ENCODE measurements around the gene AFF3. TPM values are rescaled to one million over a fixed set of nuclear protein-coding genes. Genes with fewer than 3 reads are reported as not detected.

The AFF3 gene
- polyA plus RNA-seq, 1 donor (not counting 4 experiments of a cell fraction or from before 2014, with no cell fraction given), result not detected

DNA sequence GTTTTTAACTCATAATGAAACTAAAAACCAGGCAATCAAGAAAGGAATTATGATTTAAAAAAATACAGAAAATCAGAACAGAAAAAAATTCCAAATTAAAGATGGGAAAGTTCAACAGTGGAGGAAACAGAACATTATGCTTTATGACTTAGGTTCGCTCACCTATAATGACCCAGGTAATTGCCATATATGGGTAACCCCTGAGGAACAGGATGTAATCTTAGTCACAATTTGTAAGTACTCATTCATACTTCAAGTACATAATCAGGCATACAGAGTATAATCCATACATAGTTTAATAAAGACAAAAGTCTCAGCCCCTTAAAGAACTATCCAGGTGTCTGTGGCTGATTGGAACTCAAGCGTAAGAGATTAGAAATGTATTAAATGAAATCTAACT, 159.6 kb downstream of the AFF3 start:
- no peak for FAIRE-seq
- no peak for DNase-seq (ENCODE audit: low read depth, low spot score)
- no peak overlapping the region for H2AFZ ChIP-seq (ENCODE audit: control insufficient read depth, low read length)
- dilution Hi-C loops (cut with MboI; ENCODE audit: extremely low pct_ligation_motif_present, low sequenced_read_pairs), result no loop called here
- H3K27ac ChIP-seq (ENCODE audit: control insufficient read depth, insufficient read depth, low read length), result no peak overlapping the region
- no peaks in the 10 kb centered on the region for H3K4me1 ChIP-seq (ENCODE audit: control insufficient read depth, extremely low read depth, insufficient read depth, low read length)
- H4K20me1 ChIP-seq (ENCODE audit: control insufficient read depth, extremely low read depth, insufficient read depth, low read length), result no peaks in the 10 kb centered on the region
- H3K9ac ChIP-seq (ENCODE audit: control insufficient read depth, extremely low read depth, insufficient read depth, low read length), result no peak overlapping the region
- no peaks in the 10 kb centered on the region for H3K27me3 ChIP-seq (ENCODE audit: control insufficient read depth, extremely low read depth, insufficient read depth, low read length)
- H3K4me2 ChIP-seq (ENCODE audit: control insufficient read depth, extremely low read depth, insufficient read depth, low read depth, low read length), result no peak overlapping the region
- no peaks in the 10 kb centered on the region for H3K9me3 ChIP-seq (ENCODE audit: control insufficient read depth, low read depth, low read length)
- H3K36me3 ChIP-seq (ENCODE audit: control insufficient read depth in 2 of 2, extremely low read depth in 1 of 2, insufficient read depth in 2 of 2, low read length in 2 of 2), result no peaks in the 10 kb centered on the region
- H3K79me2 ChIP-seq (ENCODE audit: control insufficient read depth, insufficient read depth, low read length), result no peaks in the 10 kb centered on the region
- H3K4me3 ChIP-seq (ENCODE audit: control insufficient read depth in 2 of 3, extremely low read depth in 1 of 3, insufficient read depth in 2 of 3, low read depth in 1 of 3, low read length in 3 of 3), result no peak overlapping the region
- H3K9me1 ChIP-seq (ENCODE audit: control insufficient read depth, extremely low read depth, insufficient read depth, low read length), result no peaks in the 10 kb centered on the region
- TF ChIP-seq, protein P1, sequence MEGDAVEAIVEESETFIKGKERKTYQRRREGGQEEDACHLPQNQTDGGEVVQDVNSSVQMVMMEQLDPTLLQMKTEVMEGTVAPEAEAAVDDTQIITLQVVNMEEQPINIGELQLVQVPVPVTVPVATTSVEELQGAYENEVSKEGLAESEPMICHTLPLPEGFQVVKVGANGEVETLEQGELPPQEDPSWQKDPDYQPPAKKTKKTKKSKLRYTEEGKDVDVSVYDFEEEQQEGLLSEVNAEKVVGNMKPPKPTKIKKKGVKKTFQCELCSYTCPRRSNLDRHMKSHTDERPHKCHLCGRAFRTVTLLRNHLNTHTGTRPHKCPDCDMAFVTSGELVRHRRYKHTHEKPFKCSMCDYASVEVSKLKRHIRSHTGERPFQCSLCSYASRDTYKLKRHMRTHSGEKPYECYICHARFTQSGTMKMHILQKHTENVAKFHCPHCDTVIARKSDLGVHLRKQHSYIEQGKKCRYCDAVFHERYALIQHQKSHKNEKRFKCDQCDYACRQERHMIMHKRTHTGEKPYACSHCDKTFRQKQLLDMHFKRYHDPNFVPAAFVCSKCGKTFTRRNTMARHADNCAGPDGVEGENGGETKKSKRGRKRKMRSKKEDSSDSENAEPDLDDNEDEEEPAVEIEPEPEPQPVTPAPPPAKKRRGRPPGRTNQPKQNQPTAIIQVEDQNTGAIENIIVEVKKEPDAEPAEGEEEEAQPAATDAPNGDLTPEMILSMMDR (optimal IDR thresholded peaks at IDR 0.05 in 1 of 3, IDR thresholded peaks at IDR 0.05 in 1 of 3, conservative IDR thresholded peaks at IDR 0.05 in 1 of 3; ENCODE audit: extremely low read depth in 1 of 3, insufficient read depth in 2 of 3, low read length in 3 of 3), result no peak
- TF ChIP-seq EZH2 (IDR thresholded peaks at IDR 0.05; ENCODE audit: low read length), result no peak

DNA sequence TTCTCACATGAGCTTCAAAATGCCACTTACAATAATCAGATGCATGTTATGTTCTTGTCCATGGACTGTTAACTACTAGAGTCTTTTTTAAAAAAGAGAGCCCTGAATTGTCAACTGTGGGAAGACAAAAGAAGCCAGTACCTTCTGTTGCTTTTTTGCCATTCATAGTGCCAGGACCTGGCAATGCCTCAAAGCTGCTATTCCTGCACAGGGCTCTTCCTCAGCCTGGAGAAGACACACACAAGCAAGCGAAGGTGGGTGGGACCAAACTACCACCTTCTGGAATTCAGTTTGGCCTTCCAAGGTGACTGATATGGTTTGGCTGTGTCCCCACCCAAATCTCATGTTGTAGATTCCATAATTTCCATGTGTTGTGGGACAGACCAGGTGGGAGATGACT, 160.6 kb downstream of the AFF3 start:
- no peak for DNase-seq (ENCODE audit: low read depth, low spot score)
- H3K9ac ChIP-seq (ENCODE audit: control insufficient read depth, extremely low read depth, insufficient read depth, low read length), result no peak overlapping the region
- no peak for FAIRE-seq
- TF ChIP-seq EZH2 (IDR thresholded peaks at IDR 0.05; ENCODE audit: low read length), result no peak
- H3K79me2 ChIP-seq (ENCODE audit: control insufficient read depth, insufficient read depth, low read length), result no peaks in the 10 kb centered on the region
- H3K4me3 ChIP-seq (ENCODE audit: control insufficient read depth in 2 of 3, extremely low read depth in 1 of 3, insufficient read depth in 2 of 3, low read depth in 1 of 3, low read length in 3 of 3), result no peak overlapping the region
- H3K4me1 ChIP-seq (ENCODE audit: control insufficient read depth, extremely low read depth, insufficient read depth, low read length), result no peaks in the 10 kb centered on the region
- no peaks in the 10 kb centered on the region for H3K9me3 ChIP-seq (ENCODE audit: control insufficient read depth, low read depth, low read length)
- no peak overlapping the region for H3K4me2 ChIP-seq (ENCODE audit: control insufficient read depth, extremely low read depth, insufficient read depth, low read depth, low read length)
- dilution Hi-C loops (cut with MboI; ENCODE audit: extremely low pct_ligation_motif_present, low sequenced_read_pairs), result no loop called here
- H2AFZ ChIP-seq (ENCODE audit: control insufficient read depth, low read length), result no peak overlapping the region
- no peaks in the 10 kb centered on the region for H3K27me3 ChIP-seq (ENCODE audit: control insufficient read depth, extremely low read depth, insufficient read depth, low read length)
- H4K20me1 ChIP-seq (ENCODE audit: control insufficient read depth, extremely low read depth, insufficient read depth, low read length), result no peaks in the 10 kb centered on the region
- no peaks in the 10 kb centered on the region for H3K36me3 ChIP-seq (ENCODE audit: control insufficient read depth in 2 of 2, extremely low read depth in 1 of 2, insufficient read depth in 2 of 2, low read length in 2 of 2)
- no peaks in the 10 kb centered on the region for H3K9me1 ChIP-seq (ENCODE audit: control insufficient read depth, extremely low read depth, insufficient read depth, low read length)
- no peak overlapping the region for H3K27ac ChIP-seq (ENCODE audit: control insufficient read depth, insufficient read depth, low read length)

DNA sequence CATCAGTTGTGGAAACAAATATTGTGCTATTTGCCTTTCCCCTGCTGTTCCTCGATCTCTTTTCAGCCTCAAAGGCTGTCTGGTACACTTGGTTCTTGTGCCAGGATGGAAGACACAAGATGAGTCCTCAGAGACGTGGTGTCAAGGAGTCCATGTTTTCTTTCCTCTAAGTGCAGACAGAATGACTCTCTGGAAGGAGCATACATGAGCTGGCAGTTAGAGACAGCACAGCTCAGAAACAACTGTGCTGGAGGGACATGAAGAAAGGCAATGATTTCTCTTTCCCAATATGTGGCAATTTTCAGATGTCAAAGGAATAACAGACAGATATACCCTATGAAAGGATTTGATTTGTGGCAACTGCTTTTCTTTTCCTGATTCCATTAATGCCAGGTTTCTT, 162.2 kb downstream of the AFF3 start:
- no peaks in the 10 kb centered on the region for H4K20me1 ChIP-seq (ENCODE audit: control insufficient read depth, extremely low read depth, insufficient read depth, low read length)
- no peaks in the 10 kb centered on the region for H3K9me1 ChIP-seq (ENCODE audit: control insufficient read depth, extremely low read depth, insufficient read depth, low read length)
- dilution Hi-C loops (cut with MboI; ENCODE audit: extremely low pct_ligation_motif_present, low sequenced_read_pairs), result no loop called here
- H3K9ac ChIP-seq (ENCODE audit: control insufficient read depth, extremely low read depth, insufficient read depth, low read length), result no peak overlapping the region
- no peaks in the 10 kb centered on the region for H3K36me3 ChIP-seq (ENCODE audit: control insufficient read depth in 2 of 2, extremely low read depth in 1 of 2, insufficient read depth in 2 of 2, low read length in 2 of 2)
- no peaks in the 10 kb centered on the region for H3K9me3 ChIP-seq (ENCODE audit: control insufficient read depth, low read depth, low read length)
- FAIRE-seq (no peak), DNase-seq (ENCODE audit: low read depth, low spot score) (no peak)
- H2AFZ ChIP-seq (ENCODE audit: control insufficient read depth, low read length), result no peak overlapping the region
- no peak overlapping the region for H3K27ac ChIP-seq (ENCODE audit: control insufficient read depth, insufficient read depth, low read length)
- no peak overlapping the region for H3K4me3 ChIP-seq (ENCODE audit: control insufficient read depth in 2 of 3, extremely low read depth in 1 of 3, insufficient read depth in 2 of 3, low read depth in 1 of 3, low read length in 3 of 3)
- H3K4me1 ChIP-seq (ENCODE audit: control insufficient read depth, extremely low read depth, insufficient read depth, low read length), result no peaks in the 10 kb centered on the region
- H3K79me2 ChIP-seq (ENCODE audit: control insufficient read depth, insufficient read depth, low read length), result no peaks in the 10 kb centered on the region
- no peaks in the 10 kb centered on the region for H3K27me3 ChIP-seq (ENCODE audit: control insufficient read depth, extremely low read depth, insufficient read depth, low read length)
- TF ChIP-seq, protein P1 (optimal IDR thresholded peaks at IDR 0.05 in 1 of 3, IDR thresholded peaks at IDR 0.05 in 1 of 3, conservative IDR thresholded peaks at IDR 0.05 in 1 of 3; ENCODE audit: extremely low read depth in 1 of 3, insufficient read depth in 2 of 3, low read length in 3 of 3), result no peak
- no peak for TF ChIP-seq EZH2 (IDR thresholded peaks at IDR 0.05; ENCODE audit: low read length)
- H3K4me2 ChIP-seq (ENCODE audit: control insufficient read depth, extremely low read depth, insufficient read depth, low read depth, low read length), result no peak overlapping the region

Measured in keratinocyte (primary cell).